CD4-positive, alpha-beta T cell treated with Interleukin-1 beta for 1 hour (primary cell): ENCODE measurements around the gene TLX3.
A peak's percentile ranks its signal among the peaks of the same experiment; 100 is the strongest.
"Not testable (repeated sequence)": the region's sequence is repeated elsewhere in the genome, so short reads cannot be mapped to it uniquely, and the experiment has no call there.

Experiments used
- DNase-seq, 2 donors: peaks; one replicate each; pipeline ENCODE4 v3.0.0-alpha.2; 2020 to 2022

Gene TLX3

GRCh38 chr5:171308453-171309275 lies at the start of gene TLX3:
Gene TLX3 (plus strand): TSS chr5:171309248. CDS start chr5:171309366, 118 bp downstream.
- DNase-seq, result no peak

GRCh38 chr5:171261361-171261760 lies 47.7 kb upstream of the TLX3 start:
- no peak for DNase-seq

GRCh38 chr5:171261904-171262303 lies 47.1 kb upstream of the TLX3 start:
- DNase-seq, result no peak

GRCh38 chr5:171263181-171263580 lies 45.9 kb upstream of the TLX3 start:
- no peak for DNase-seq

- peak in 1 of 2 donors; percentile 9 for DNase-seq
These were observed 44.2 kb upstream of the TLX3 start for GRCh38 chr5:171264843-171265242.

- DNase-seq, result no peak
These were observed 40.1 kb upstream of the TLX3 start for GRCh38 chr5:171268700-171269620.

- no peak for DNase-seq
These were observed 39.3 kb upstream of the TLX3 start for GRCh38 chr5:171269717-171270116.

- DNase-seq, result no peak
These were observed 38.9 kb upstream of the TLX3 start for GRCh38 chr5:171270136-171270535.

GRCh38 chr5:171271798-171272197 lies 37.2 kb upstream of the TLX3 start:
- DNase-seq, result no peak

GRCh38 chr5:171272996-171273970 lies 35.8 kb upstream of the TLX3 start:
- DNase-seq, result no peak

GRCh38 chr5:171275841-171276544 lies 33.1 kb upstream of the TLX3 start:
- no peak for DNase-seq

- DNase-seq, result no peak
These were observed 25.3 kb upstream of the TLX3 start for GRCh38 chr5:171283753-171284152.

GRCh38 chr5:171285465-171285864 lies 23.6 kb upstream of the TLX3 start:
- no peak for DNase-seq

- DNase-seq, result no peak
These were observed 21.0 kb upstream of the TLX3 start for GRCh38 chr5:171288066-171288465.

- no peak for DNase-seq
These were observed 17.7 kb upstream of the TLX3 start for GRCh38 chr5:171291371-171291770.

GRCh38 chr5:171295299-171295698 lies 13.7 kb upstream of the TLX3 start:
- DNase-seq, result no peak

GRCh38 chr5:171295801-171296200 lies 13.2 kb upstream of the TLX3 start:
- no peak for DNase-seq

- not testable (repeated sequence) for DNase-seq
These were observed 11.1 kb upstream of the TLX3 start for GRCh38 chr5:171297941-171298340.

- DNase-seq, result no peak
These were observed 9.8 kb upstream of the TLX3 start for GRCh38 chr5:171299228-171299627.

- DNase-seq, result no peak
These were observed 9.2 kb upstream of the TLX3 start for GRCh38 chr5:171299851-171300250.

GRCh38 chr5:171300358-171300757 lies 8.7 kb upstream of the TLX3 start:
- DNase-seq, result no peak

- no peak for DNase-seq
These were observed 2.9 kb upstream of the TLX3 start for GRCh38 chr5:171306166-171306565.
